OCI-LY3 (cell line): ENCODE measurements around the gene CAPN7.
A peak's percentile ranks its signal among the peaks of the same experiment; 100 is the strongest.

Experiments
- H2AFZ ChIP-seq: fragments of 200-600, 300-600 bp; shearing (Covaris generic); 2 replicates; pipeline ENCODE4 v1.6.0; 2014; ENCODE audit warnings: antibody characterized with exemption, low read depth, low read length
- H3K27ac ChIP-seq: fragments of 200-600, 300-600 bp; sonication (generic); 2 replicates; pipeline ENCODE4 v1.5.1; 2014; ENCODE audit warnings: mild to moderate bottlenecking, low read length, moderate library complexity, mixed read lengths
- H3K27me3 ChIP-seq: fragments of 200-600, 300-600 bp; sonication (generic); 2 replicates; pipeline ENCODE4 v1.6.1; 2014; ENCODE audit warnings: low read depth, low read length, mixed read lengths
- H3K36me3 ChIP-seq: fragments of 200-600, 300-600 bp; sonication (generic); replicated peaks from 2 replicates; pipeline ENCODE3; 2014; ENCODE audit warnings: low read depth, low read length, mixed read lengths
- H3K4me1 ChIP-seq: fragments of 300-600, 200-600 bp; sonication (generic); 2 replicates; pipeline ENCODE4 v1.6.1; 2014; ENCODE audit warnings: low read length, mixed read lengths
- H3K4me2 ChIP-seq: fragments of 200-600, 300-600 bp; sonication (generic); 2 replicates; pipeline ENCODE4 v1.6.1; 2014; ENCODE audit warnings: low read length, mixed read lengths
- H3K4me3 ChIP-seq: fragments of 300-600, 200-600 bp; sonication (generic); 2 replicates; pipeline ENCODE4 v1.5.1; 2014; ENCODE audit warnings: antibody characterized with exemption, mild to moderate bottlenecking, low read length, moderate library complexity
- H3K79me2 ChIP-seq: fragments of 300-600, 200-600 bp; shearing (Covaris generic); 2 replicates; pipeline ENCODE4 v1.6.1; 2014; ENCODE audit warnings: mild to moderate bottlenecking, low read length, mixed read lengths
- H3K9ac ChIP-seq: fragments of 300-600, 200-600 bp; shearing (Covaris generic); 2 replicates; pipeline ENCODE4 v1.6.0; 2014; ENCODE audit warnings: mild to moderate bottlenecking, low read length, moderate library complexity
- H3K9me3 ChIP-seq: fragments of 200-600, 300-600 bp; shearing (Covaris generic); 2 replicates; pipeline ENCODE4 v1.6.1; 2014; ENCODE audit warnings: low read length, mixed read lengths; ENCODE audit not compliant: insufficient read depth
- H4K20me1 ChIP-seq: fragments of 200-600, 300-600 bp; sonication (generic); 2 replicates; pipeline ENCODE4 v1.6.1; 2016; ENCODE audit warnings: low read length, mixed read lengths; ENCODE audit not compliant: insufficient read depth
- CTCF ChIP-seq: fragments of 200-600, 300-600 bp; sonication (generic); IDR thresholded peaks from 2 replicates; pipeline ENCODE4 v1.5.1; 2014; ENCODE audit warnings: antibody characterized with exemption, low read length, low read depth
- EZH2phosphoT487 ChIP-seq: fragments of 200-600 bp; shearing (Covaris generic); IDR thresholded peaks from 2 replicates; pipeline ENCODE4 v1.6.1; 2018; ENCODE audit warnings: antibody characterized with exemption, mixed run types, low read depth

Gene CAPN7

GRCh38 chr3:15198686-15199085 is 7.4 kb upstream of the CAPN7 start:
- Histone ChIP-seq H3K27ac (no peak overlapping the region), H3K4me2 (no peak overlapping the region), H3K9me3 (no peaks in the 10 kb centered on the region), H3K36me3 (no peaks in the 10 kb centered on the region), H3K79me2 (no peaks in the 10 kb centered on the region), H4K20me1 (no peaks in the 10 kb centered on the region), H3K27me3 (peaks cover 4% of the 10 kb centered on the region; the same call in 1 of the 2 replicates), H3K4me1 (peaks cover 4% of the 10 kb centered on the region), H2AFZ (no peak overlapping the region), H3K4me3 (no peak overlapping the region), H3K9ac (no peak overlapping the region)
- TF ChIP-seq EZH2phosphoT487 (no peak), CTCF (no peak)

GRCh38 chr3:15199493-15200105 is 6.4 kb upstream of the CAPN7 start:
- Histone ChIP-seq H3K9ac (no peak overlapping the region), H3K4me3 (no peak overlapping the region), H4K20me1 (no peaks in the 10 kb centered on the region), H3K4me2 (no peak overlapping the region), H2AFZ (no peak overlapping the region), H3K4me1 (peaks cover 4% of the 10 kb centered on the region), H3K79me2 (no peaks in the 10 kb centered on the region), H3K27ac (no peak overlapping the region), H3K36me3 (no peaks in the 10 kb centered on the region), H3K27me3 (peaks cover 4% of the 10 kb centered on the region; the same call in 1 of the 2 replicates), H3K9me3 (no peaks in the 10 kb centered on the region)
- TF ChIP-seq CTCF (no peak), EZH2phosphoT487 (no peak)

- peaks cover 15% of the 10 kb centered on the region for H3K4me1 ChIP-seq
- peaks cover 27% of the 10 kb centered on the region for H3K79me2 ChIP-seq
- peaks cover 16% of the 10 kb centered on the region for H4K20me1 ChIP-seq
- H3K4me3 ChIP-seq: no peak overlapping the region
- H3K27ac ChIP-seq: no peak overlapping the region
- H3K4me2 ChIP-seq: no peak overlapping the region
- H2AFZ ChIP-seq: no peak overlapping the region
- H3K27me3 ChIP-seq: no peaks in the 10 kb centered on the region
- no peak overlapping the region for H3K9ac ChIP-seq
- H3K9me3 ChIP-seq: no peaks in the 10 kb centered on the region
- TF ChIP-seq CTCF: no peak
- no peak for TF ChIP-seq EZH2phosphoT487
- H3K36me3 ChIP-seq: peaks cover 3% of the 10 kb centered on the region
Observed at GRCh38 chr3:15204005-15204404, 2.0 kb upstream of the CAPN7 start.

GRCh38 chr3:15205482-15205933 is 538 bp upstream of the CAPN7 start:
- Histone ChIP-seq H3K9me3 (no peaks in the 10 kb centered on the region), H3K4me1 (peaks cover 15% of the 10 kb centered on the region), H4K20me1 (peaks cover 16% of the 10 kb centered on the region), H3K4me2 (peak overlapping the region; percentile 65), H2AFZ (peak overlapping the region; percentile 69), H3K36me3 (peaks cover 7% of the 10 kb centered on the region), H3K27me3 (no peaks in the 10 kb centered on the region), H3K27ac (0 out of 2 replicates have a peak overlapping the region, but pooled peaks have one; percentile 1), H3K9ac (peak overlapping the region; percentile 63), H3K4me3 (peak overlapping the region; percentile 86), H3K79me2 (peaks cover 39% of the 10 kb centered on the region)
- TF ChIP-seq EZH2phosphoT487 (no peak), CTCF (no peak)
